H1 (cell line): Measurements from ENCODE around the gene SERPINA1. TPM values are rescaled to one million over a fixed set of nuclear protein-coding genes. Genes with fewer than 3 reads are reported as not detected.

Experiments
- CTCF ChIA-PET: fragments of 300-600 bp; sonication (Branson Sonifier 250); formaldehyde crosslinking; loops from one replicate; lab custom pipeline; 2021; ENCODE audit not compliant: partially characterized antibody; lab: Charles Lee
- POLR2A ChIA-PET: fragments of 300-600 bp; sonication (Branson Sonifier 250); formaldehyde crosslinking; loops from one replicate; lab custom pipeline; 2021; ENCODE audit warnings: inconsistent platforms; ENCODE audit not compliant: partially characterized antibody; lab: Charles Lee
- DNase-seq, 2 experiments: peaks; one replicate each; pipeline versions ENCODE4 v3.0.0 to v3.0.0-alpha.2; 2010 to 2022; ENCODE audit warnings: low spot score in 2 of 2, low read depth in 1 of 2, mixed read lengths in 1 of 2
- FAIRE-seq: peaks from 2 replicates; lab custom pipeline; 2011; peaks lifted over from hg19 to GRCh38; lab: Jason Lieb, UNC
- H2AFZ ChIP-seq: 2 replicates; pipeline ENCODE4 v1.8.1; 2012; ENCODE audit warnings: low read length, inconsistent platforms
- H2AK5ac ChIP-seq: 2 replicates; pipeline ENCODE4 v1.6.1; 2013; ENCODE audit warnings: low read depth, low read length
- H2BK120ac ChIP-seq: replicated peaks from 2 replicates; pipeline ENCODE3; 2013; ENCODE audit warnings: low read depth, low read length, inconsistent platforms
- H2BK12ac ChIP-seq: 2 replicates; pipeline ENCODE4 v1.6.1; 2013; ENCODE audit warnings: low read depth, low read length
- H2BK15ac ChIP-seq: 2 replicates; pipeline ENCODE4 v1.6.1; 2013; ENCODE audit warnings: low read length
- H2BK20ac ChIP-seq: 2 replicates; pipeline ENCODE4 v1.6.1; 2013; ENCODE audit warnings: low read length
- H2BK5ac ChIP-seq: 2 replicates; pipeline ENCODE4 v1.6.1; 2013; ENCODE audit warnings: low read depth, low read length
- H3K14ac ChIP-seq: 2 replicates; pipeline ENCODE4 v1.6.1; 2013; ENCODE audit warnings: inconsistent platforms; ENCODE audit not compliant: insufficient read length
- H3K18ac ChIP-seq: 2 replicates; pipeline ENCODE4 v1.6.1; 2013; ENCODE audit warnings: low read length; ENCODE audit errors: extremely low read depth
- H3K23ac ChIP-seq: 2 replicates; pipeline ENCODE4 v1.6.1; 2013; ENCODE audit warnings: inconsistent platforms; ENCODE audit not compliant: insufficient read length
- H3K23me2 ChIP-seq: 2 replicates; pipeline ENCODE4 v1.6.1; 2013; ENCODE audit warnings: low read depth, low read length
- H3K27ac ChIP-seq: 2 replicates; pipeline ENCODE4 v1.6.1; 2011; ENCODE audit warnings: low read depth, low read length, inconsistent platforms
- H3K27me3 ChIP-seq, 4 experiments: replicated peaks in 1 of 4; 1 replicate in 1 of 4; 2 replicates in 3 of 4; pipeline versions ENCODE4 v1.6.1 to v1.8.1; 2011 to 2013; ENCODE audit warnings: low read length in 3 of 4, mild to moderate bottlenecking in 3 of 4, inconsistent platforms in 2 of 4, mixed read lengths in 2 of 4, moderate library complexity in 1 of 4; ENCODE audit not compliant: control insufficient read depth in 3 of 4, insufficient read depth in 3 of 4; ENCODE audit errors: extremely low read depth in 1 of 4
- H3K36me3 ChIP-seq, 4 experiments: 2 replicates each; pipeline versions ENCODE4 v1.6.1 to v1.8.1; 2011 to 2013; ENCODE audit warnings: mild to moderate bottlenecking in 4 of 4, low read length in 3 of 4, moderate library complexity in 2 of 4, control low read depth in 1 of 4, inconsistent platforms in 1 of 4; ENCODE audit not compliant: insufficient read depth in 4 of 4, control insufficient read depth in 2 of 4
- H3K4ac ChIP-seq: replicated peaks from 2 replicates; pipeline ENCODE3; 2013; ENCODE audit warnings: low read length, low read depth, mixed read lengths, inconsistent platforms; ENCODE audit not compliant: insufficient read length
- H3K4me1 ChIP-seq, 4 experiments: replicated peaks in 1 of 4; 1 replicate in 1 of 4; 2 replicates in 3 of 4; pipeline versions ENCODE4 v1.6.1 to v1.8.1; 2011 to 2013; ENCODE audit warnings: low read length in 3 of 4, inconsistent platforms in 2 of 4, mixed read lengths in 1 of 4; ENCODE audit not compliant: insufficient read depth in 4 of 4, control insufficient read depth in 3 of 4
- H3K4me2 ChIP-seq, 2 experiments: 2 replicates each; pipeline versions ENCODE4 v1.6.1 to v1.8.1; 2011 to 2013; ENCODE audit warnings: low read depth in 2 of 2, low read length in 2 of 2, control low read depth in 1 of 2, inconsistent platforms in 1 of 2, mild to moderate bottlenecking in 1 of 2; ENCODE audit not compliant: insufficient read depth in 1 of 2
- H3K4me3 ChIP-seq, 4 experiments: fragments of 200-600, 300-600 bp in 1 of 4; sonication (generic), shearing (Covaris generic), sonication (Bioruptor Twin) in 1 of 4; 2 replicates each; pipeline versions ENCODE4 v1.5.1 to v1.8.1; 2011 to 2016; ENCODE audit warnings: low read length in 4 of 4, low read depth in 3 of 4, control low read depth in 2 of 4, inconsistent platforms in 2 of 4, mild to moderate bottlenecking in 2 of 4, mixed read lengths in 1 of 4, moderate library complexity in 1 of 4; ENCODE audit not compliant: insufficient read depth in 2 of 4; ENCODE audit errors: extremely low read depth in 1 of 4
- H3K56ac ChIP-seq: replicated peaks from 2 replicates; pipeline ENCODE3; 2013; ENCODE audit warnings: low read depth, mild to moderate bottlenecking, mixed read lengths, low read length, inconsistent platforms; ENCODE audit not compliant: insufficient read length
- H3K79me1 ChIP-seq: 2 replicates; pipeline ENCODE4 v1.6.1; 2013; ENCODE audit warnings: low read depth, low read length, control low read depth
- H3K79me2 ChIP-seq, 2 experiments: 2 replicates each; pipeline versions ENCODE4 v1.6.1 to v1.8.1; 2012 to 2013; ENCODE audit warnings: low read length in 2 of 2, mild to moderate bottlenecking in 2 of 2, inconsistent platforms in 1 of 2; ENCODE audit not compliant: insufficient read depth in 2 of 2, control insufficient read depth in 1 of 2
- H3K9ac ChIP-seq, 4 experiments: replicated peaks in 1 of 4; 1 replicate in 1 of 4; 2 replicates in 3 of 4; pipeline versions ENCODE4 v1.6.1 to v1.8.1; 2011 to 2013; ENCODE audit warnings: low read depth in 3 of 4, low read length in 3 of 4, control low read depth in 2 of 4, mild to moderate bottlenecking in 2 of 4, moderate library complexity in 2 of 4, inconsistent platforms in 1 of 4; ENCODE audit errors: extremely low read depth in 1 of 4
- H3K9me3 ChIP-seq, 2 experiments: 2 replicates each; pipeline versions ENCODE4 v1.6.1 to v1.8.1; 2012 to 2013; ENCODE audit warnings: mild to moderate bottlenecking in 2 of 2, moderate library complexity in 2 of 2, control low read depth in 1 of 2, inconsistent platforms in 1 of 2, low read depth in 1 of 2, low read length in 1 of 2, mixed read lengths in 1 of 2; ENCODE audit not compliant: insufficient read depth in 2 of 2
- H4K20me1 ChIP-seq, 2 experiments: replicated peaks in 1 of 2; 2 replicates each; pipeline versions ENCODE3 to v1.8.1; 2011 to 2013; ENCODE audit warnings: inconsistent platforms in 2 of 2, low read length in 2 of 2, mild to moderate bottlenecking in 1 of 2; ENCODE audit not compliant: insufficient read depth in 2 of 2, control insufficient read depth in 1 of 2
- H4K5ac ChIP-seq: 2 replicates; pipeline ENCODE4 v1.6.1; 2013; ENCODE audit warnings: low read length, low read depth, mixed read lengths, inconsistent platforms; ENCODE audit not compliant: insufficient read length
- H4K8ac ChIP-seq: 2 replicates; pipeline ENCODE4 v1.8.0; 2013; ENCODE audit warnings: mild to moderate bottlenecking, moderate library complexity, low read length, inconsistent platforms; ENCODE audit not compliant: insufficient read depth; ENCODE audit errors: extremely low read depth
- H4K91ac ChIP-seq: replicated peaks from 2 replicates; pipeline ENCODE3; 2013; ENCODE audit warnings: low read length, mixed read lengths, inconsistent platforms; ENCODE audit not compliant: insufficient read length
- FOSL1 ChIP-seq: IDR thresholded peaks from 2 replicates; pipeline ENCODE4 v1.6.1; 2011; ENCODE audit warnings: mild to moderate bottlenecking, low read depth, low read length, moderate library complexity; ENCODE audit not compliant: insufficient read depth
- KDM1A ChIP-seq: fragments of 200-600, 300-600 bp; sonication (generic); IDR thresholded peaks from 2 replicates; pipeline ENCODE4 v1.7.1; 2016; ENCODE audit warnings: mild to moderate bottlenecking, low read length, borderline replicate concordance
- RXRA ChIP-seq: IDR thresholded peaks from 2 replicates; pipeline ENCODE4 v1.6.1; 2011; ENCODE audit warnings: low read depth, mild to moderate bottlenecking, low read length, moderate library complexity; ENCODE audit not compliant: insufficient read depth
- TAF1 ChIP-seq: IDR thresholded peaks from 2 replicates; pipeline ENCODE4 v1.6.1; 2011; ENCODE audit warnings: mild to moderate bottlenecking, low read depth, low read length
- TAF7 ChIP-seq: optimal IDR thresholded peaks from 2 replicates; pipeline ENCODE3; 2011; ENCODE audit warnings: low read depth, mild to moderate bottlenecking, inconsistent platforms, low read length, moderate library complexity, borderline replicate concordance
- TEAD4 ChIP-seq: IDR thresholded peaks from 2 replicates; pipeline ENCODE4 v1.6.1; 2012; ENCODE audit warnings: low read depth, low read length, inconsistent platforms, mixed read lengths
- WGBS, 2 experiments: shearing (Covaris generic) in 1 of 2; methylation state at CpG; one replicate each; pipeline versions ENCODE4 v1.1.6 to v1.1.7; 2013 to 2015; ENCODE audit warnings: low lambda C conversion rate in 2 of 2, mixed read lengths in 2 of 2, inconsistent platforms in 1 of 2, low coverage in 1 of 2, missing lambda C conversion rate in 1 of 2; ENCODE audit not compliant: insufficient replicate concordance in 2 of 2, insufficient coverage in 1 of 2, insufficient read length in 1 of 2; ENCODE audit errors: extremely low coverage in 1 of 2, missing lambda C conversion rate in 1 of 2; 5-methylcytosine and 5-hydroxymethylcytosine counted together
- polyA plus RNA-seq, 7 experiments: library from polyadenylated mRNA; depleted of rRNA in 3 of 7; stranded (reverse) in 5 of 7; unstranded in 2 of 7; fragments of >200 nt in 5 of 7; fragments of 200-250 nt in 2 of 7; gene quantifications; 1 replicate in 5 of 7; 2 replicates in 1 of 7; 4 replicates in 1 of 7; pipeline versions ENCODE4 v1.2.1 to v1.2.3, GENCODE V29; 2011 to 2013; ENCODE audit warnings: missing spikeins in 2 of 7, mixed read lengths in 2 of 7
- total RNA-seq: library from RNA; stranded (reverse); fragmentation: NEBNext Ultra II Directional; extraction: Animal tissue kit (Norgen Biotek cat#: 25700); gene quantifications from 2 replicates; pipeline ENCODE4 v1.2.1, GENCODE V29; 2021

SERPINA1 gene
- total and polyA plus RNA-seq, 2 of the 8 experiments (the other 6 are each of a cell fraction or from before 2014, with no cell fraction given): 0.08 TPM; not detected in 1

- Histone ChIP-seq H2BK15ac (no peak overlapping the region), H3K9me3 (no peaks in the 10 kb centered on the region), H3K4me2 (no peak overlapping the region), H2BK120ac (no peak overlapping the region), H2AFZ (no peak overlapping the region; the same call in 1 of the 2 replicates), H3K27ac (no peak overlapping the region), H3K36me3 (no peaks in the 10 kb centered on the region), H3K4me3 (no peak overlapping the region), H3K4me1 (no peaks in the 10 kb centered on the region), H3K9ac (no peak overlapping the region), H3K14ac (no peak overlapping the region), H3K79me1 (no peaks in the 10 kb centered on the region), H4K8ac (no peak overlapping the region), H3K23me2 (no peaks in the 10 kb centered on the region), H3K4ac (no peak overlapping the region), H4K5ac (no peak overlapping the region), H3K27me3 (0 out of 7 replicates have a peak, but pooled peaks cover 0 to 2% (median 0%) of the 10 kb centered on the region in 4 experiments), H2BK12ac (no peak overlapping the region), H2BK20ac (no peak overlapping the region), H3K79me2 (no peaks in the 10 kb centered on the region), H4K20me1 (no peaks in the 10 kb centered on the region), H2AK5ac (no peak overlapping the region), H3K56ac (no peak overlapping the region), H3K23ac (no peak overlapping the region), H4K91ac (no peak overlapping the region), H3K18ac (no peak overlapping the region), H2BK5ac (no peak overlapping the region)
- POLR2A ChIA-PET: no interaction called here
- WGBS, 2 experiments: 89% methylated on average over 3 of the region's 3 CpGs; no CpG with 5 or more reads in 1 of the 2 experiments
- FAIRE-seq (no peak), DNase-seq (peak in 1 of 2 experiments; percentile 27)
- CTCF ChIA-PET: interaction anchor here (0.6 to 3.9 kb wide), 6 partner anchors 10 to 156 kb away, joined by 3 to 13 read pairs (median 3); no protein-coding TSS in a partner anchor
- TF ChIP-seq TEAD4 (no peak), TAF1 (no peak), FOSL1 (no peak), RXRA (no peak), KDM1A (no peak), TAF7 (no peak)
Measured at GRCh38 chr14:94330432-94330831, 58.0 kb downstream of the SERPINA1 start.
